ENCODE results near the gene GPT2. TPM values are rescaled to one million over a fixed set of nuclear protein-coding genes. Genes with fewer than 3 reads are reported as not detected.

GPT2 gene
- total RNA-seq, 4 donors from 2014 or later: 13.5 to 112 (median 55.7) TPM

GRCh38 chr16:46889245-46889941 is 5.2 kb downstream of the GPT2 start:
- ATAC-seq: no peak
- H3K27me3 ChIP-seq: no peaks in the 10 kb centered on the region
- no peaks in the 10 kb centered on the region for H3K9me3 ChIP-seq
- peak overlapping the region; percentile 82 to 92 (median 86) for H3K27ac ChIP-seq
- DNase-seq: no peak
- intact Hi-C loops (cut with DNase I; ENCODE audit: low total_unique reads): no loop called here
- no peaks in the 10 kb centered on the region for H3K36me3 ChIP-seq
- TF ChIP-seq POLR2A (IDR thresholded peaks at IDR 0.05) (no peak), CTCF (IDR thresholded peaks at IDR 0.05 in 4 of 5, conservative IDR thresholded peaks at IDR 0.05 in 1 of 5) (no peak)
- H3K4me1 ChIP-seq: peaks cover 38 to 58% of the 10 kb centered on the region in 2 donors
- no peak overlapping the region for H3K4me3 ChIP-seq
- in situ Hi-C loops (cut with MboI; ENCODE audit: low sequenced_read_pairs in 4 of 4): no loop called here

- no peaks in the 10 kb centered on the region for H3K36me3 ChIP-seq
- no peak for DNase-seq
- H3K9me3 ChIP-seq: no peaks in the 10 kb centered on the region
- peak overlapping the region in 1 of 4 donors; percentile 12 for H3K4me3 ChIP-seq
- no peak for TF ChIP-seq CTCF (IDR thresholded peaks at IDR 0.05 in 4 of 5, conservative IDR thresholded peaks at IDR 0.05 in 1 of 5)
- TF ChIP-seq POLR2A (IDR thresholded peaks at IDR 0.05): no peak
- no peak for ATAC-seq
- peak overlapping the region; percentile 82 to 92 (median 86) for H3K27ac ChIP-seq
- in situ Hi-C loops (cut with MboI; ENCODE audit: low sequenced_read_pairs in 4 of 4) (no loop called here), intact Hi-C loops (cut with DNase I; ENCODE audit: low total_unique reads) (loop anchor here (10.0 kb wide), 1 partner anchor 135 kb away; no protein-coding TSS in a partner anchor)
- H3K4me1 ChIP-seq: peaks cover 39 to 61% of the 10 kb centered on the region in 2 donors
- no peaks in the 10 kb centered on the region for H3K27me3 ChIP-seq
These were observed 5.8 kb downstream of the GPT2 start for GRCh38 chr16:46889942-46890300.

- Histone ChIP-seq H3K27me3 (no peaks in the 10 kb centered on the region), H3K4me3 (no peak overlapping the region), H3K27ac (peak overlapping the region in 3 of 4 donors; percentile 39 to 92 (median 89)), H3K9me3 (no peaks in the 10 kb centered on the region), H3K4me1 (peaks cover 46 to 63% of the 10 kb centered on the region in 2 donors), H3K36me3 (no peaks in the 10 kb centered on the region)
- TF ChIP-seq CTCF (IDR thresholded peaks at IDR 0.05 in 4 of 5, conservative IDR thresholded peaks at IDR 0.05 in 1 of 5): no peak
- no peak for TF ChIP-seq POLR2A (IDR thresholded peaks at IDR 0.05)
- in situ Hi-C loops (cut with MboI; ENCODE audit: low sequenced_read_pairs in 4 of 4): no loop called here
- intact Hi-C loops (cut with DNase I; ENCODE audit: low total_unique reads): loop anchor here (10.0 kb wide), 1 partner anchor 137 kb away; no protein-coding TSS in a partner anchor
- DNase-seq (no peak), ATAC-seq (no peak)
These were observed 7.7 kb downstream of the GPT2 start for GRCh38 chr16:46891910-46892309.

GRCh38 chr16:46894036-46894672 is 10.0 kb downstream of the GPT2 start:
- intact Hi-C loops (cut with DNase I; ENCODE audit: low total_unique reads) (loop anchor here (10.0 kb wide), 1 partner anchor 139 kb away; no protein-coding TSS in a partner anchor), in situ Hi-C loops (cut with MboI; ENCODE audit: low sequenced_read_pairs in 4 of 4) (no loop called here)
- H3K36me3 ChIP-seq: no peaks in the 10 kb centered on the region
- no peak for TF ChIP-seq POLR2A (IDR thresholded peaks at IDR 0.05)
- TF ChIP-seq CTCF (IDR thresholded peaks at IDR 0.05 in 4 of 5, conservative IDR thresholded peaks at IDR 0.05 in 1 of 5): no peak
- no peaks in the 10 kb centered on the region for H3K27me3 ChIP-seq
- ATAC-seq (peak; percentile 21 to 26), DNase-seq (peak in 1 of 2 donors; percentile 65)
- H3K4me1 ChIP-seq: peaks cover 51 to 63% of the 10 kb centered on the region in 2 donors
- peak overlapping the region; percentile 81 to 92 (median 84) for H3K27ac ChIP-seq
- H3K4me3 ChIP-seq: no peak overlapping the region
- H3K9me3 ChIP-seq: no peaks in the 10 kb centered on the region
